ENCODE data around the gene PTN. TPM values are rescaled to one million over a fixed set of nuclear protein-coding genes. Genes with fewer than 3 reads are reported as not detected.

PTN gene
- polyA plus RNA-seq, 3 donors = not detected

DNA sequence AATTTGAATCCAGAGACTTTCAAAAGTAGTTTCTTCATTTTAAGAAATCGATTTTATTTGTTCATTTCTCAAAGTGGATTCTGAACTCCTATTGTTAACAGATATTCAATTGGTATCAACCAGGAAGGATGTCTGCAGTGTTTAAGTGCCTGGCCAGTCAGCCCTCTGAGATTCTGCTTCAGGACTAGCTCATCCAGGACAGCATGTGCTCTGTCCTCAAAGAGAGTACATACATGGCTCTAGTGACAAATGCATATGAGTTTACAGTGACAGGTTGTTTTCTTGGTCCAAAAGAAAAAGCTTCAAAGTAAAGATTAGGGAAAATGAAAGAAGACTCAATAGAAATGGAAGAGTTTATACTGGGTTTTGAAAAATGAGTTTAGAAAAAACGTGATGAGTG is 8.4 kb upstream of the PTN start:
- Histone ChIP-seq H3K9me3 (replicated peaks in 1 of 2; ENCODE audit: control insufficient read depth in 1 of 2, insufficient read depth in 1 of 2, low read length in 2 of 2) (peaks cover 2 to 4% of the 10 kb centered on the region in 2 donors), H3K79me2 (ENCODE audit: insufficient read depth, low read length) (no peaks in the 10 kb centered on the region), H3K4me3 (replicated peaks in 1 of 3; ENCODE audit: low read depth in 2 of 3, low read length in 3 of 3) (no peak overlapping the region), H3K4me1 (ENCODE audit: control insufficient read depth in 1 of 2, insufficient read depth in 2 of 2, low read length in 2 of 2) (no peaks in the 10 kb centered on the region), H3K4me2 (replicated peaks; ENCODE audit: extremely low read depth, low read length, poor library complexity, severe bottlenecking) (no peak overlapping the region), H3K9ac (ENCODE audit: insufficient read depth, low read length, poor library complexity, severe bottlenecking) (no peak overlapping the region), H4K20me1 (ENCODE audit: insufficient read depth, low read length) (no peaks in the 10 kb centered on the region), H3K27me3 (ENCODE audit: control insufficient read depth in 2 of 2, insufficient read depth in 2 of 2, low read length in 2 of 2) (no peaks in the 10 kb centered on the region), H3K27ac (ENCODE audit: low read depth in 1 of 2, low read length in 2 of 2) (no peak overlapping the region), H2AFZ (ENCODE audit: insufficient read depth, low read depth, low read length, poor library complexity, severe bottlenecking) (no peak overlapping the region), H3K36me3 (replicated peaks in 1 of 2; ENCODE audit: control insufficient read depth in 1 of 2, insufficient read depth in 2 of 2, low read length in 2 of 2) (no peaks in the 10 kb centered on the region)
- H3K27ac Mint-ChIP-seq = no peak overlapping the region
- H3K4me3 Mint-ChIP-seq = no peak overlapping the region
- peaks cover 0 to 2% (median 0%) of the 10 kb centered on the region in 3 donors for H3K27me3 Mint-ChIP-seq (ENCODE audit: low read depth in 3 of 3)
- WGBS (ENCODE audit: insufficient coverage) = 69% methylated on average over 1 of the region's 2 CpGs
- TF ChIP-seq, protein P1, sequence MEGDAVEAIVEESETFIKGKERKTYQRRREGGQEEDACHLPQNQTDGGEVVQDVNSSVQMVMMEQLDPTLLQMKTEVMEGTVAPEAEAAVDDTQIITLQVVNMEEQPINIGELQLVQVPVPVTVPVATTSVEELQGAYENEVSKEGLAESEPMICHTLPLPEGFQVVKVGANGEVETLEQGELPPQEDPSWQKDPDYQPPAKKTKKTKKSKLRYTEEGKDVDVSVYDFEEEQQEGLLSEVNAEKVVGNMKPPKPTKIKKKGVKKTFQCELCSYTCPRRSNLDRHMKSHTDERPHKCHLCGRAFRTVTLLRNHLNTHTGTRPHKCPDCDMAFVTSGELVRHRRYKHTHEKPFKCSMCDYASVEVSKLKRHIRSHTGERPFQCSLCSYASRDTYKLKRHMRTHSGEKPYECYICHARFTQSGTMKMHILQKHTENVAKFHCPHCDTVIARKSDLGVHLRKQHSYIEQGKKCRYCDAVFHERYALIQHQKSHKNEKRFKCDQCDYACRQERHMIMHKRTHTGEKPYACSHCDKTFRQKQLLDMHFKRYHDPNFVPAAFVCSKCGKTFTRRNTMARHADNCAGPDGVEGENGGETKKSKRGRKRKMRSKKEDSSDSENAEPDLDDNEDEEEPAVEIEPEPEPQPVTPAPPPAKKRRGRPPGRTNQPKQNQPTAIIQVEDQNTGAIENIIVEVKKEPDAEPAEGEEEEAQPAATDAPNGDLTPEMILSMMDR (IDR thresholded peaks at IDR 0.05) = no peak
- DNase-seq = no peak
- H3K4me1 Mint-ChIP-seq = no peaks in the 10 kb centered on the region
- H3K36me3 Mint-ChIP-seq = no peaks in the 10 kb centered on the region
- intact Hi-C loops (cut with micrococcal nuclease) = no loop called here
- peaks cover 0 to 11% (median 0%) of the 10 kb centered on the region in 7 donors for H3K9me3 Mint-ChIP-seq

DNA sequence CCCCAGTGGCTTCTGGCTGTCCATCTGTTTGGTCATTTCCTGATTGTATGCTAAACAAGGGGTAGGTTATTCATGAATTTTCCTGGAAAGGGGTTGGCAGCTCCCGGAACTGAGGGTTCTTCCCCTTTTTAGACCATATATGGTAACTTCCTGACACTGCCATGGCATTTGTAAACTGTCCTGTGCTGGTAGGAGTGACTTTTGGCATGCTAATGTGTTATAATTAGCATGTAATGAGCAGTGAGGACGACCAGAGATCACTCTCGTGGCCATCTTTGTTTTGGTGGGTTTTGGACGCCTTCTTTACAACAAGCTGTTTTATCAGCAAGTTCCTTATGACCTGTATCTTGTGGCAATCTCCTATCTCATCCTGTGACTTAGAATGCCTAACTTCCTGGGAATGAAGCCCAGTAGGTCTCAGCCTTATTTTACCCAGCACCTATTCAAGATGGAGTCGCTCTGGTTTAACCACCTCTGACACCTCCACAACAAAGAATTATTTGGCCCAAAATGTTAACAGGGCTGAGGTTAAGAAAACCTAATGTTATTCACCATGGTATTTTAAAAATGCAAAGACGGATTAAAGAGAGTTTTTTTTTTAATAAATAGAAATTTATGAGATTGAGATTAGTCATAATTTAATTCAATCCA is 2.4 kb upstream of the PTN start:
- no CpG with 5 or more reads among the region's 6 CpGs for WGBS (ENCODE audit: insufficient coverage)
- Mint-ChIP-seq H3K4me1 (no peaks in the 10 kb centered on the region), H3K9me3 (peaks cover 0 to 10% (median 1%) of the 10 kb centered on the region in 7 donors), H3K27ac (no peak overlapping the region), H3K4me3 (no peak overlapping the region), H3K36me3 (no peaks in the 10 kb centered on the region), H3K27me3 (ENCODE audit: low read depth in 3 of 3) (peaks cover 2 to 10% (median 4%) of the 10 kb centered on the region in 3 donors)
- H3K4me3 ChIP-seq (replicated peaks in 1 of 3; ENCODE audit: low read depth in 2 of 3, low read length in 3 of 3) = no peak overlapping the region
- no peaks in the 10 kb centered on the region for H4K20me1 ChIP-seq (ENCODE audit: insufficient read depth, low read length)
- no peaks in the 10 kb centered on the region for H3K79me2 ChIP-seq (ENCODE audit: insufficient read depth, low read length)
- H3K27ac ChIP-seq (ENCODE audit: low read depth in 1 of 2, low read length in 2 of 2) = no peak overlapping the region
- no peaks in the 10 kb centered on the region for H3K9me3 ChIP-seq (replicated peaks in 1 of 2; ENCODE audit: control insufficient read depth in 1 of 2, insufficient read depth in 1 of 2, low read length in 2 of 2)
- H2AFZ ChIP-seq (ENCODE audit: insufficient read depth, low read depth, low read length, poor library complexity, severe bottlenecking) = no peak overlapping the region
- H3K36me3 ChIP-seq (replicated peaks in 1 of 2; ENCODE audit: control insufficient read depth in 1 of 2, insufficient read depth in 2 of 2, low read length in 2 of 2) = no peaks in the 10 kb centered on the region
- intact Hi-C loops (cut with micrococcal nuclease) = no loop called here
- no peak overlapping the region for H3K4me2 ChIP-seq (replicated peaks; ENCODE audit: extremely low read depth, low read length, poor library complexity, severe bottlenecking)
- H3K4me1 ChIP-seq (ENCODE audit: control insufficient read depth in 1 of 2, insufficient read depth in 2 of 2, low read length in 2 of 2) = no peaks in the 10 kb centered on the region
- DNase-seq = no peak
- no peak overlapping the region for H3K9ac ChIP-seq (ENCODE audit: insufficient read depth, low read length, poor library complexity, severe bottlenecking)
- H3K27me3 ChIP-seq (ENCODE audit: control insufficient read depth in 2 of 2, insufficient read depth in 2 of 2, low read length in 2 of 2) = peaks cover 0 to 6% of the 10 kb centered on the region in 2 donors
- TF ChIP-seq, protein P1 (IDR thresholded peaks at IDR 0.05) = no peak

Data from CD14-positive monocyte (primary cell).